Natural killer cell (primary cell): ENCODE results near the gene PMFBP1. TPM values are rescaled to one million over a fixed set of nuclear protein-coding genes. Genes with fewer than 3 reads are reported as not detected.

Source experiments
- ATAC-seq, 3 donors: fragments of 150-1000 bp in 2 of 3; fragments of 200-7000 bp in 1 of 3; cut with Tn5 transposase; 1 replicate in 1 of 3; 2 replicates in 2 of 3; pipeline ENCODE4 v1.10.0; 2021; ENCODE audit warnings: mild to moderate bottlenecking in 2 of 3, moderate library complexity in 2 of 3
- DNase-seq, 2 donors: peaks; one replicate each; pipeline versions ENCODE4 v3.0.0 to v3.0.0-alpha.2; 2013 to 2021; ENCODE audit warnings: mixed read lengths in 1 of 2
- H3K27ac ChIP-seq: one replicate; pipeline ENCODE4 v1.5.1; 2013; ENCODE audit warnings: mild to moderate bottlenecking, low read length
- H3K27me3 ChIP-seq: one replicate; pipeline ENCODE4 v1.6.1; 2013; ENCODE audit warnings: low read length; ENCODE audit not compliant: control insufficient read depth, insufficient read depth
- H3K36me3 ChIP-seq: one replicate; pipeline ENCODE4 v1.6.1; 2013; ENCODE audit warnings: low read length; ENCODE audit not compliant: control insufficient read depth, insufficient read depth
- H3K4me1 ChIP-seq: one replicate; pipeline ENCODE4 v1.6.1; 2013; ENCODE audit warnings: low read length; ENCODE audit not compliant: control insufficient read depth, insufficient read depth
- H3K4me3 ChIP-seq: one replicate; pipeline ENCODE4 v1.5.1; 2013; ENCODE audit warnings: low read length
- H3K9me3 ChIP-seq: one replicate; pipeline ENCODE4 v1.6.1; 2013; ENCODE audit warnings: low read length; ENCODE audit not compliant: control insufficient read depth, insufficient read depth
- H3K27ac Mint-ChIP-seq, 2 donors: one replicate each; pipeline ENCODE4 v1.8.0; 2022; ENCODE audit warnings: mild to moderate bottlenecking in 2 of 2, mixed read lengths in 2 of 2, moderate library complexity in 1 of 2
- H3K27me3 Mint-ChIP-seq, 2 donors: one replicate each; pipeline ENCODE4 v1.8.0; 2022; ENCODE audit warnings: low read depth in 2 of 2, mixed read lengths in 2 of 2
- H3K36me3 Mint-ChIP-seq: one replicate; pipeline ENCODE4 v1.8.0; 2022; ENCODE audit warnings: mixed read lengths
- H3K4me1 Mint-ChIP-seq, 2 donors: one replicate each; pipeline ENCODE4 v1.8.0; 2022; ENCODE audit warnings: mixed read lengths in 2 of 2
- H3K4me3 Mint-ChIP-seq: one replicate; pipeline ENCODE4 v1.8.0; 2022; ENCODE audit warnings: mild to moderate bottlenecking, moderate library complexity, mixed read lengths
- H3K9me3 Mint-ChIP-seq, 2 donors: one replicate each; pipeline ENCODE4 v1.8.0; 2022; ENCODE audit warnings: mixed read lengths in 2 of 2
- CTCF ChIP-seq: fragments of 200-600 bp; IDR thresholded peaks from one replicate; pipeline ENCODE4 v1.8.0; 2022; ENCODE audit warnings: antibody characterized with exemption
- WGBS: methylation state at CpG from one replicate; pipeline ENCODE4 v1.1.7; 2013; ENCODE audit warnings: missing lambda C conversion rate; ENCODE audit not compliant: insufficient coverage; 5-methylcytosine and 5-hydroxymethylcytosine counted together
- intact Hi-C: fragments of 100-400 bp; cut with micrococcal nuclease; formaldehyde crosslinking; loops from one replicate; pipeline ENCODE4 v1.14.2; 2022
- total RNA-seq, 4 donors: library from RNA; stranded (reverse); fragments of 120-200 nt in 1 of 4; gene quantifications; one replicate each; pipeline versions ENCODE4 v1.2.3 to v1.2.4, GENCODE V29; 2013 to 2022

PMFBP1 gene
- total RNA-seq, 3 donors from 2014 or later (not counting 1 experiment from before 2014, with no cell fraction given) = 0.68 to 1.2 (median 0.99) TPM

GRCh38 chr16:72169708-72170107 is 2.2 kb downstream of the PMFBP1 start:
- Mint-ChIP-seq H3K4me3 (no peak overlapping the region), H3K36me3 (no peaks in the 10 kb centered on the region), H3K27ac (no peak overlapping the region), H3K4me1 (no peaks in the 10 kb centered on the region), H3K27me3 (peaks cover 5 to 8% of the 10 kb centered on the region in 2 donors), H3K9me3 (no peaks in the 10 kb centered on the region)
- intact Hi-C loops = no loop called here
- DNase-seq = no peak
- no peak for ATAC-seq
- WGBS = no CpG with 5 or more reads among the region's 1 CpG
- TF ChIP-seq CTCF = no peak
- no peaks in the 10 kb centered on the region for H3K36me3 ChIP-seq
- H3K9me3 ChIP-seq = no peaks in the 10 kb centered on the region
- H3K27me3 ChIP-seq = no peaks in the 10 kb centered on the region
- no peaks in the 10 kb centered on the region for H3K4me1 ChIP-seq
- H3K27ac ChIP-seq = no peak overlapping the region
- no peak overlapping the region for H3K4me3 ChIP-seq

GRCh38 chr16:72168365-72168764 is 3.6 kb downstream of the PMFBP1 start:
- Mint-ChIP-seq H3K4me1 (no peaks in the 10 kb centered on the region), H3K9me3 (no peaks in the 10 kb centered on the region), H3K36me3 (no peaks in the 10 kb centered on the region), H3K4me3 (no peak overlapping the region), H3K27me3 (peaks cover 5 to 8% of the 10 kb centered on the region in 2 donors), H3K27ac (no peak overlapping the region)
- 100% methylated on average over 2 of the region's 2 CpGs for WGBS
- H3K4me3 ChIP-seq = no peak overlapping the region
- no peak for TF ChIP-seq CTCF
- H3K36me3 ChIP-seq = no peaks in the 10 kb centered on the region
- DNase-seq (no peak), ATAC-seq (no peak)
- intact Hi-C loops = no loop called here
- H3K9me3 ChIP-seq = no peaks in the 10 kb centered on the region
- no peak overlapping the region for H3K27ac ChIP-seq
- no peaks in the 10 kb centered on the region for H3K4me1 ChIP-seq
- no peaks in the 10 kb centered on the region for H3K27me3 ChIP-seq

- Mint-ChIP-seq H3K36me3 (no peaks in the 10 kb centered on the region), H3K9me3 (no peaks in the 10 kb centered on the region), H3K27ac (no peak overlapping the region), H3K4me1 (no peaks in the 10 kb centered on the region), H3K27me3 (peaks cover 5 to 8% of the 10 kb centered on the region in 2 donors), H3K4me3 (no peak overlapping the region)
- no peak for TF ChIP-seq CTCF
- Histone ChIP-seq H3K27me3 (no peaks in the 10 kb centered on the region), H3K27ac (no peak overlapping the region), H3K36me3 (no peaks in the 10 kb centered on the region), H3K4me3 (no peak overlapping the region), H3K9me3 (no peaks in the 10 kb centered on the region), H3K4me1 (no peaks in the 10 kb centered on the region)
- ATAC-seq (no peak), DNase-seq (no peak)
- WGBS = 92% methylated on average over 6 of the region's 6 CpGs
- intact Hi-C loops = no loop called here
These were observed 4.9 kb downstream of the PMFBP1 start for GRCh38 chr16:72166954-72167561.

GRCh38 chr16:72166151-72166550 is 5.8 kb downstream of the PMFBP1 start:
- 100% methylated on average over 1 of the region's 2 CpGs for WGBS

More at GRCh38 chr16:72166151-72166550, 5.8 kb downstream of the PMFBP1 start:
- ATAC-seq (no peak), DNase-seq (no peak)
- no peaks in the 10 kb centered on the region for H3K9me3 ChIP-seq
- no peak overlapping the region for H3K4me3 Mint-ChIP-seq
- no peaks in the 10 kb centered on the region for H3K27me3 ChIP-seq
- no peaks in the 10 kb centered on the region for H3K36me3 ChIP-seq
- no peaks in the 10 kb centered on the region for H3K9me3 Mint-ChIP-seq
- no peak for TF ChIP-seq CTCF
- H3K4me3 ChIP-seq = no peak overlapping the region
- no peak overlapping the region for H3K27ac Mint-ChIP-seq
- intact Hi-C loops = no loop called here
- H3K27me3 Mint-ChIP-seq = peaks cover 5 to 8% of the 10 kb centered on the region in 2 donors
- no peaks in the 10 kb centered on the region for H3K36me3 Mint-ChIP-seq
- H3K4me1 Mint-ChIP-seq = no peaks in the 10 kb centered on the region
- H3K4me1 ChIP-seq = no peaks in the 10 kb centered on the region
- H3K27ac ChIP-seq = no peak overlapping the region
